SK-N-SH treated with all-trans-retinoic acid at 6 μM for 48 hours (cell line): ENCODE data around the gene FOXJ3.

Experiments
- ARNTL ChIP-seq: fragments of 450-650 bp; formaldehyde crosslinking; IDR thresholded peaks from 2 replicates; pipeline ENCODE4 v1.5.0; 2020; ENCODE audit warnings: low read depth, mild to moderate bottlenecking, moderate library complexity, borderline replicate concordance
- BACH2 ChIP-seq: fragments of 250-450 bp; sonication (Bioruptor Pico); IDR thresholded peaks from 2 replicates; pipeline ENCODE4 v1.9.0; 2021; ENCODE audit warnings: mild to moderate bottlenecking, borderline replicate concordance
- CSDC2 ChIP-seq: fragments of 250-450 bp; sonication (Bioruptor Pico); IDR thresholded peaks from 2 replicates; pipeline ENCODE4 v1.5.0; 2020; ENCODE audit warnings: mild to moderate bottlenecking, moderate library complexity
- ESRRG ChIP-seq: fragments of 250-450 bp; sonication (Bioruptor Pico); IDR thresholded peaks from 2 replicates; pipeline ENCODE4 v1.6.1; 2021; ENCODE audit warnings: mild to moderate bottlenecking
- GLIS3 ChIP-seq: fragments of 250-450 bp; sonication (Bioruptor Pico); IDR thresholded peaks from 2 replicates; pipeline ENCODE4 v1.5.0; 2020; ENCODE audit warnings: mild to moderate bottlenecking, moderate library complexity
- ISL1 ChIP-seq: fragments of 250-450 bp; sonication (Bioruptor Pico); IDR thresholded peaks from 2 replicates; pipeline ENCODE4 v2.1.2; 2022; ENCODE audit warnings: mild to moderate bottlenecking, moderate library complexity
- OSR1 ChIP-seq: fragments of 250-450 bp; sonication (Bioruptor Pico); IDR thresholded peaks from 2 replicates; pipeline ENCODE4 v1.8.0; 2022; ENCODE audit warnings: moderate library complexity, mild to moderate bottlenecking, inconsistent platforms
- PATZ1 ChIP-seq: fragments of 250-450 bp; sonication (Bioruptor Pico); IDR thresholded peaks from 2 replicates; pipeline ENCODE4 v1.8.0; 2020; ENCODE audit warnings: mild to moderate bottlenecking, moderate library complexity, borderline replicate concordance
- TCF4 ChIP-seq: fragments of 250-450 bp; sonication (Bioruptor Pico); IDR thresholded peaks from 2 replicates; pipeline ENCODE4 v1.8.0; 2021; ENCODE audit warnings: mild to moderate bottlenecking, moderate library complexity, borderline replicate concordance
- TOX ChIP-seq: fragments of 250-450 bp; sonication (Bioruptor Pico); IDR thresholded peaks from 2 replicates; pipeline ENCODE4 v1.8.0; 2021; ENCODE audit warnings: mild to moderate bottlenecking, moderate library complexity, borderline replicate concordance
- TSHZ2 ChIP-seq: fragments of 250-450 bp; sonication (Bioruptor Pico); IDR thresholded peaks from 2 replicates; pipeline ENCODE4 v1.5.0; 2020; ENCODE audit warnings: mild to moderate bottlenecking, moderate library complexity
- ZC3H10 ChIP-seq: fragments of 250-450 bp; sonication (Bioruptor Pico); IDR thresholded peaks from 2 replicates; pipeline ENCODE4 v1.5.1; 2021; ENCODE audit warnings: mild to moderate bottlenecking, moderate library complexity
- ZFP3 ChIP-seq: fragments of 250-450 bp; sonication (Bioruptor Pico); IDR thresholded peaks from 2 replicates; pipeline ENCODE4 v1.5.0; 2020; ENCODE audit warnings: mild to moderate bottlenecking, moderate library complexity
- ZNF8 ChIP-seq: fragments of 450-650 bp; formaldehyde crosslinking; IDR thresholded peaks from 2 replicates; pipeline ENCODE4 v1.5.0; 2020; ENCODE audit warnings: mild to moderate bottlenecking, moderate library complexity

- TF ChIP-seq TOX (CRISPR knock-in tag) (no peak), ZFP3 (no peak), ARNTL (CRISPR knock-in tag) (no peak), OSR1 (CRISPR knock-in tag) (no peak), BACH2 (no peak), ZNF8 (CRISPR knock-in tag) (no peak), PATZ1 (CRISPR knock-in tag) (no peak), ZC3H10 (no peak), TSHZ2 (no peak), TCF4 (CRISPR knock-in tag) (no peak), GLIS3 (CRISPR knock-in tag) (no peak), ESRRG (CRISPR knock-in tag) (no peak), CSDC2 (CRISPR knock-in tag) (no peak), ISL1 (no peak)
These were observed 172.9 kb downstream of the FOXJ3 start for GRCh38 chr1:42162181-42162580.
